ENCODE results near the gene CEND1.

CEND1 gene

GRCh38 chr11:765802-766091 is 24.1 kb downstream of the CEND1 start:
- DNase-seq (ENCODE audit: low read depth): no peak
- no peak overlapping the region for H3K4me3 ChIP-seq (ENCODE audit: low read depth, low read length)
- TF ChIP-seq POLR2A (IDR thresholded peaks at IDR 0.05; ENCODE audit: extremely low read depth, insufficient read length) (no peak), CTCF (IDR thresholded peaks at IDR 0.05; ENCODE audit: low read depth, low read length) (no peak), MYC (IDR thresholded peaks at IDR 0.05; ENCODE audit: low read depth, low read length) (no peak), MAX (IDR thresholded peaks at IDR 0.05; ENCODE audit: low read depth, low read length) (no peak)

GRCh38 chr11:765025-765801 is 24.7 kb downstream of the CEND1 start:
- H3K4me3 ChIP-seq (ENCODE audit: low read depth, low read length): no peak overlapping the region
- DNase-seq (ENCODE audit: low read depth): peak; percentile 74
- peak; percentile 61 for TF ChIP-seq CTCF (IDR thresholded peaks at IDR 0.05; ENCODE audit: low read depth, low read length)
- peak; percentile 47 for TF ChIP-seq MAX (IDR thresholded peaks at IDR 0.05; ENCODE audit: low read depth, low read length)
- TF ChIP-seq POLR2A (IDR thresholded peaks at IDR 0.05; ENCODE audit: extremely low read depth, insufficient read length): peak; percentile 18
- 0 out of 2 replicates have a peak, but pooled peaks have one; percentile 25 for TF ChIP-seq MYC (IDR thresholded peaks at IDR 0.05; ENCODE audit: low read depth, low read length)

- H3K4me3 ChIP-seq (ENCODE audit: low read depth, low read length): no peak overlapping the region
- TF ChIP-seq CTCF (IDR thresholded peaks at IDR 0.05; ENCODE audit: low read depth, low read length): no peak
- TF ChIP-seq MAX (IDR thresholded peaks at IDR 0.05; ENCODE audit: low read depth, low read length): no peak
- TF ChIP-seq POLR2A (IDR thresholded peaks at IDR 0.05; ENCODE audit: extremely low read depth, insufficient read length): no peak
- no peak for TF ChIP-seq MYC (IDR thresholded peaks at IDR 0.05; ENCODE audit: low read depth, low read length)
- DNase-seq (ENCODE audit: low read depth): no peak
Measured at GRCh38 chr11:764322-765024, 25.4 kb downstream of the CEND1 start.

- TF ChIP-seq POLR2A (IDR thresholded peaks at IDR 0.05; ENCODE audit: extremely low read depth, insufficient read length) (peak; percentile 23), CTCF (IDR thresholded peaks at IDR 0.05; ENCODE audit: low read depth, low read length) (no peak)
- H3K4me3 ChIP-seq (ENCODE audit: low read depth, low read length): no peak overlapping the region
- DNase-seq (ENCODE audit: low read depth): no peak
Measured at GRCh38 chr11:763549-764321, 26.2 kb downstream of the CEND1 start.

- no peak for DNase-seq (ENCODE audit: low read depth)
- no peak overlapping the region for H3K4me3 ChIP-seq (ENCODE audit: low read depth, low read length)
- TF ChIP-seq CTCF (IDR thresholded peaks at IDR 0.05; ENCODE audit: low read depth, low read length): no peak
- TF ChIP-seq MAX (IDR thresholded peaks at IDR 0.05; ENCODE audit: low read depth, low read length): no peak
- no peak for TF ChIP-seq MYC (IDR thresholded peaks at IDR 0.05; ENCODE audit: low read depth, low read length)
- no peak for TF ChIP-seq POLR2A (IDR thresholded peaks at IDR 0.05; ENCODE audit: extremely low read depth, insufficient read length)
Measured at GRCh38 chr11:763073-763463, 26.8 kb downstream of the CEND1 start.
